PFSK-1 (cell line): ENCODE measurements around the gene TXNL1.

Experiments
- FOXP2 ChIP-seq: optimal IDR thresholded peaks from 2 replicates; pipeline ENCODE3; 2011; ENCODE audit warnings: borderline replicate concordance, control low read depth, inconsistent platforms; ENCODE audit not compliant: insufficient read depth; ENCODE audit errors: extremely low read length, extremely low read depth
- POLR2AphosphoS5 ChIP-seq: IDR thresholded peaks from 2 replicates; pipeline ENCODE4 v1.6.1; 2012; ENCODE audit warnings: low read depth, mild to moderate bottlenecking, control low read depth, low read length, moderate library complexity
- REST ChIP-seq, 2 experiments: IDR thresholded peaks; 2 replicates each; pipeline versions ENCODE4 v1.6.1 to v1.8.0; 2011 to 2012; ENCODE audit warnings: low read depth in 2 of 2, low read length in 2 of 2, control low read depth in 1 of 2, inconsistent platforms in 1 of 2, mild to moderate bottlenecking in 1 of 2, moderate library complexity in 1 of 2; ENCODE audit not compliant: insufficient read depth in 1 of 2
- SIN3A ChIP-seq: IDR thresholded peaks from 2 replicates; pipeline ENCODE4 v1.6.1; 2012; ENCODE audit warnings: mild to moderate bottlenecking, low read length, moderate library complexity, borderline replicate concordance; ENCODE audit not compliant: insufficient read depth
- TAF1 ChIP-seq: IDR thresholded peaks from 2 replicates; pipeline ENCODE4 v1.6.1; 2012; ENCODE audit warnings: low read length, control low read depth, borderline replicate concordance; ENCODE audit not compliant: insufficient read depth

Gene TXNL1

GRCh38 chr18:56637711-56638231 is 621 bp downstream of the TXNL1 start:
- TF ChIP-seq SIN3A (no peak; the same call in 1 of the 2 replicates), REST (IDR thresholded peaks at IDR 0.05; ENCODE audit: insufficient read depth in 1 of 2, low read depth in 2 of 2, low read length in 2 of 2) (no peak), TAF1 (no peak), FOXP2 (no peak), POLR2AphosphoS5 (no peak)

DNA sequence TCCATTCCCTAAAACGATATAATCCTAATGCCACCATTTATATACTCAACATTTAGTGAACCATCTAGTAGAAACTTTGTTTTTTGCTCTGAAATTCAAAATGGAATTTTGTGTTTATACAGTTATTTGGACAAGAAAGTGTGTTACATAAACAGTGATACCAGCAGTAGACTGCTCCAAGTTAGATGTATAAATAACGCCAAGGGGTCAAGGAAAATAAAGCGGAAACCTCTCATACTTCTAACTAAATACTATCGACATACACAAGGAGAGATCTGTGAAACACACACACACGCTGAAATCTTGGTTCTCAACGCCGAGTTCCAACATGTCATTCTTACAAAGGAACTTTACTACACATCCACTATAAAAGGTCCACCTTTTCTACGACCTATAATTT is 1.2 kb downstream of the TXNL1 start:
- no peak for TF ChIP-seq FOXP2
- TF ChIP-seq TAF1 = no peak
- no peak for TF ChIP-seq REST (IDR thresholded peaks at IDR 0.05; ENCODE audit: insufficient read depth in 1 of 2, low read depth in 2 of 2, low read length in 2 of 2)
- no peak for TF ChIP-seq POLR2AphosphoS5
- no peak for TF ChIP-seq SIN3A

DNA sequence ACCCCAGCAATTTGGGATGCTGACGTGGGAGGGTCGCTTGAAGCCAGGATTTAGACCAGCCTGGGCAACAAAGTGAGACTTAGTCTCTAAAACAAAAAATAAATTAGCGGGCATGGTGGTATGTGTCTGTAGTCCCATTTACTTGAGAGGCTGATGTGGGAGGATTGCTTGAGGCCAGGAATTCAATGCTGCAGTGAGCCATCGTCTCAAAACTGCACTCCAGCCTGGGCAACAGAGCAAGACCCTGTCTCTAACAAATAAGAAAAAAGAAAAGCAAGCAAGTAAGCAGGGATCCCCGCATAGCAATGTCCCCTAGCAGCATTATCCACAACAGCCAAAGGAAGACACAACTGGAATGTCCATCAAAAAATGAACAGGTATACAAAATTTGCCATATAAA is 3.4 kb downstream of the TXNL1 start:
- TF ChIP-seq SIN3A (no peak), TAF1 (no peak), FOXP2 (no peak), POLR2AphosphoS5 (no peak), REST (IDR thresholded peaks at IDR 0.05; ENCODE audit: insufficient read depth in 1 of 2, low read depth in 2 of 2, low read length in 2 of 2) (no peak)

- TF ChIP-seq FOXP2 = no peak
- no peak for TF ChIP-seq TAF1
- TF ChIP-seq SIN3A = no peak
Observed at GRCh38 chr18:56632070-56633022, 6.0 kb downstream of the TXNL1 start.

DNA sequence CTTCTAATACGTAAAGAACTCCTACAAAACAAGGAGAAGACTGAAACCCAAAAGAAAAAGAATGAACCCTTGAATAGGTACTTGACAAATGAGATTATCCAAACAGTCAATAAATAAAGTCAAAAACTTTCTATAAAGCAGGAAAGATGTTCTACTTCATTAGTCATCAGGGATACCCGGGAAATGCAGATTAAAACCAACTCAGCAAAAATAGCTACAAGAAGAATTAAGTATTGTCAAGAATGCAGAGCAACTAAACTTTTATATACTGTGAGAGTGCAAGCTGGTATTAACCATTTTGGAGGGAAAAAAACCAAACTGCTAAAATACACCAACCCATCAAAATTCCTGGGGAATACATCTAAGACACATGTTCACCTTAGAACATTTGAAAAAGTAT is 10.4 kb downstream of the TXNL1 start:
- TF ChIP-seq FOXP2 = no peak

GRCh38 chr18:56615738-56616520 is 22.5 kb downstream of the TXNL1 start:
- TF ChIP-seq FOXP2 = no peak
- TF ChIP-seq SIN3A = no peak
- no peak for TF ChIP-seq TAF1
- TF ChIP-seq POLR2AphosphoS5 = no peak
- no peak for TF ChIP-seq REST (IDR thresholded peaks at IDR 0.05; ENCODE audit: insufficient read depth in 1 of 2, low read depth in 2 of 2, low read length in 2 of 2)
